ENCODE measurements around the gene NUDT2.
A peak's percentile ranks its signal among the peaks of the same experiment; 100 is the strongest.

NUDT2 gene

GRCh38 chr9:34372467-34373011 lies 43.2 kb downstream of the NUDT2 start:
- no peak overlapping the region for H3K4me3 Mint-ChIP-seq
- peaks cover 2% of the 10 kb centered on the region for H3K9me3 Mint-ChIP-seq

GRCh38 chr9:34373749-34374148 lies 44.4 kb downstream of the NUDT2 start:
- H3K27me3 Mint-ChIP-seq = no peaks in the 10 kb centered on the region
- H3K4me1 Mint-ChIP-seq = peaks cover 9% of the 10 kb centered on the region
- peaks cover 3% of the 10 kb centered on the region for H3K36me3 Mint-ChIP-seq
- H3K4me3 Mint-ChIP-seq = no peak overlapping the region
- ATAC-seq = no peak
- H3K9me3 Mint-ChIP-seq = no peaks in the 10 kb centered on the region
- H3K27ac Mint-ChIP-seq = no peak overlapping the region

More at GRCh38 chr9:34372467-34373011, 43.2 kb downstream of the NUDT2 start:
- Mint-ChIP-seq H3K27ac (no peak overlapping the region), H3K36me3 (peaks cover 7% of the 10 kb centered on the region), H3K27me3 (no peaks in the 10 kb centered on the region), H3K4me1 (peaks cover 9% of the 10 kb centered on the region)
- ATAC-seq = no peak

- no peak for ATAC-seq
- no peaks in the 10 kb centered on the region for H3K36me3 Mint-ChIP-seq
- H3K27ac Mint-ChIP-seq = no peak overlapping the region
- no peaks in the 10 kb centered on the region for H3K27me3 Mint-ChIP-seq
- H3K9me3 Mint-ChIP-seq = no peaks in the 10 kb centered on the region
- H3K4me1 Mint-ChIP-seq = peaks cover 13% of the 10 kb centered on the region
- H3K4me3 Mint-ChIP-seq = no peak overlapping the region
Measured at GRCh38 chr9:34374339-34374738, 45.0 kb downstream of the NUDT2 start.

- Mint-ChIP-seq H3K27me3 (no peaks in the 10 kb centered on the region), H3K36me3 (no peaks in the 10 kb centered on the region), H3K27ac (no peak overlapping the region), H3K4me1 (peaks cover 20% of the 10 kb centered on the region), H3K9me3 (no peaks in the 10 kb centered on the region), H3K4me3 (no peak overlapping the region)
- no peak for ATAC-seq
Measured at GRCh38 chr9:34374905-34375552, 45.7 kb downstream of the NUDT2 start.

GRCh38 chr9:34375901-34376595 lies 46.7 kb downstream of the NUDT2 start:
- H3K4me3 Mint-ChIP-seq = peak overlapping the region; percentile 89
- H3K4me1 Mint-ChIP-seq = peaks cover 26% of the 10 kb centered on the region
- H3K9me3 Mint-ChIP-seq = no peaks in the 10 kb centered on the region
- H3K27me3 Mint-ChIP-seq = no peaks in the 10 kb centered on the region
- H3K27ac Mint-ChIP-seq = peak overlapping the region; percentile 66
- peak; percentile 63 for ATAC-seq
- H3K36me3 Mint-ChIP-seq = no peaks in the 10 kb centered on the region

- H3K36me3 Mint-ChIP-seq = no peaks in the 10 kb centered on the region
- peak within 1 kb of the TSS; percentile 66 for H3K27ac Mint-ChIP-seq
- peak; percentile 94 for ATAC-seq
- H3K27me3 Mint-ChIP-seq = no peaks in the 10 kb centered on the region
- H3K9me3 Mint-ChIP-seq = no peaks in the 10 kb centered on the region
- peak within 1 kb of the TSS; percentile 89 for H3K4me3 Mint-ChIP-seq
- peaks cover 32% of the 10 kb centered on the region for H3K4me1 Mint-ChIP-seq
Measured at GRCh38 chr9:34376596-34377403, 47.4 kb downstream of the NUDT2 start, which contains the start of gene MYORG. MYORG (minus strand) TSS chr9:34376898; CDS start chr9:34372943, 3,955 bp downstream.

GRCh38 chr9:34377404-34377746 lies 48.0 kb downstream of the NUDT2 start:
- Mint-ChIP-seq H3K9me3 (no peaks in the 10 kb centered on the region), H3K36me3 (no peaks in the 10 kb centered on the region), H3K27ac (peak overlapping the region; percentile 66), H3K4me3 (peak overlapping the region; percentile 89), H3K27me3 (no peaks in the 10 kb centered on the region), H3K4me1 (peaks cover 32% of the 10 kb centered on the region)
- ATAC-seq = no peak

GRCh38 chr9:34378376-34379060 lies 49.1 kb downstream of the NUDT2 start:
- Mint-ChIP-seq H3K4me1 (peaks cover 32% of the 10 kb centered on the region), H3K4me3 (no peak overlapping the region), H3K36me3 (no peaks in the 10 kb centered on the region), H3K9me3 (no peaks in the 10 kb centered on the region), H3K27ac (no peak overlapping the region), H3K27me3 (no peaks in the 10 kb centered on the region)
- no peak for ATAC-seq

- peak overlapping the region; percentile 3 for H3K27ac Mint-ChIP-seq
- H3K4me1 Mint-ChIP-seq = peaks cover 32% of the 10 kb centered on the region
Measured at GRCh38 chr9:34379334-34380033, 50.1 kb downstream of the NUDT2 start.

GRCh38 chr9:34380034-34380510 lies 50.7 kb downstream of the NUDT2 start:
- Mint-ChIP-seq H3K9me3 (no peaks in the 10 kb centered on the region), H3K27me3 (no peaks in the 10 kb centered on the region), H3K4me1 (peaks cover 32% of the 10 kb centered on the region), H3K4me3 (peak overlapping the region; percentile 87), H3K36me3 (no peaks in the 10 kb centered on the region), H3K27ac (peak overlapping the region; percentile 3)
- ATAC-seq = no peak

More at GRCh38 chr9:34379334-34380033, 50.1 kb downstream of the NUDT2 start:
- Mint-ChIP-seq H3K4me3 (peak overlapping the region; percentile 87), H3K27me3 (no peaks in the 10 kb centered on the region), H3K9me3 (no peaks in the 10 kb centered on the region), H3K36me3 (no peaks in the 10 kb centered on the region)
- ATAC-seq = peak; percentile 46

- Mint-ChIP-seq H3K9me3 (no peaks in the 10 kb centered on the region), H3K4me3 (peak overlapping the region; percentile 87), H3K36me3 (no peaks in the 10 kb centered on the region), H3K27ac (peak overlapping the region; percentile 3), H3K4me1 (peaks cover 30% of the 10 kb centered on the region), H3K27me3 (no peaks in the 10 kb centered on the region)
- peak; percentile 65 for ATAC-seq
Measured at GRCh38 chr9:34380511-34381315, 51.3 kb downstream of the NUDT2 start.

GRCh38 chr9:34381323-34381722 lies 52.0 kb downstream of the NUDT2 start:
- ATAC-seq = no peak

GRCh38 chr9:34382054-34382453 lies 52.7 kb downstream of the NUDT2 start:
- Mint-ChIP-seq H3K4me3 (no peak overlapping the region), H3K27ac (no peak overlapping the region), H3K36me3 (no peaks in the 10 kb centered on the region), H3K9me3 (no peaks in the 10 kb centered on the region), H3K4me1 (peaks cover 23% of the 10 kb centered on the region), H3K27me3 (no peaks in the 10 kb centered on the region)
- no peak for ATAC-seq

More at GRCh38 chr9:34381323-34381722, 52.0 kb downstream of the NUDT2 start:
- no peaks in the 10 kb centered on the region for H3K36me3 Mint-ChIP-seq
- H3K4me3 Mint-ChIP-seq = peak overlapping the region; percentile 87
- H3K27ac Mint-ChIP-seq = peak overlapping the region; percentile 3
- peaks cover 24% of the 10 kb centered on the region for H3K4me1 Mint-ChIP-seq
- H3K27me3 Mint-ChIP-seq = no peaks in the 10 kb centered on the region
- H3K9me3 Mint-ChIP-seq = no peaks in the 10 kb centered on the region
